Thyroid gland (tissue), 4 donors: ENCODE data around the gene TMEM95.

ENCODE experiments used
- POLR2A ChIP-seq, 2 donors: fragments of 450-650 bp; IDR thresholded peaks; one replicate each; pipeline ENCODE4 v1.6.1; 2017; ENCODE audit warnings: antibody characterized with exemption in 2 of 2, mild to moderate bottlenecking in 2 of 2, moderate library complexity in 1 of 2
- TF ChIP-seq, protein P1 (sequence below), 6 experiments: fragments of 200-600 bp in 3 of 6; fragments of 450-650 bp in 3 of 6; sonication (generic) in 3 of 6; IDR thresholded peaks; one replicate each; pipeline ENCODE4 v1.5.1; 2016 to 2019; ENCODE audit warnings: antibody characterized with exemption in 6 of 6, mild to moderate bottlenecking in 2 of 6, inconsistent platforms in 1 of 6, moderate library complexity in 1 of 6

DNA sequence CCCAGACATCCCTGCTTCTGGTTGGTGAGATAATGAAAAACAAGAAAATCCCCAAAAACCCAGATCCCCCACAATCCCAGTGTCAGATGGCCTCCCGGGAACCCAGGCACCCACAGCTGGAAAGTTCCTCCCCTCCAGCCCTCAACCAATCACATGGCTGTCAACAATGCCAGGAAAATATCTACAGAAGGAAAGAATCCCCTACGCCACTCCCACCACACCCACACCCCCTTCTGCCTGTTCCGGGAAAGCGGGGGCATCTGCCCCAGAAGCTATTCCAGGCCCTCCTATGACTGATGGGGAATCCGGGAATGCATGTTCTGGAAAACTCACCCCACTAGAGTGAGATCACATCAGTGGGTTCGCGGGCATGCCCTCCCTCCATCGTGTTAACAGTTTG, 1.8 kb downstream of the TMEM95 start:
- TF ChIP-seq POLR2A (IDR thresholded peaks at IDR 0.05), result no peak
- TF ChIP-seq, protein P1, sequence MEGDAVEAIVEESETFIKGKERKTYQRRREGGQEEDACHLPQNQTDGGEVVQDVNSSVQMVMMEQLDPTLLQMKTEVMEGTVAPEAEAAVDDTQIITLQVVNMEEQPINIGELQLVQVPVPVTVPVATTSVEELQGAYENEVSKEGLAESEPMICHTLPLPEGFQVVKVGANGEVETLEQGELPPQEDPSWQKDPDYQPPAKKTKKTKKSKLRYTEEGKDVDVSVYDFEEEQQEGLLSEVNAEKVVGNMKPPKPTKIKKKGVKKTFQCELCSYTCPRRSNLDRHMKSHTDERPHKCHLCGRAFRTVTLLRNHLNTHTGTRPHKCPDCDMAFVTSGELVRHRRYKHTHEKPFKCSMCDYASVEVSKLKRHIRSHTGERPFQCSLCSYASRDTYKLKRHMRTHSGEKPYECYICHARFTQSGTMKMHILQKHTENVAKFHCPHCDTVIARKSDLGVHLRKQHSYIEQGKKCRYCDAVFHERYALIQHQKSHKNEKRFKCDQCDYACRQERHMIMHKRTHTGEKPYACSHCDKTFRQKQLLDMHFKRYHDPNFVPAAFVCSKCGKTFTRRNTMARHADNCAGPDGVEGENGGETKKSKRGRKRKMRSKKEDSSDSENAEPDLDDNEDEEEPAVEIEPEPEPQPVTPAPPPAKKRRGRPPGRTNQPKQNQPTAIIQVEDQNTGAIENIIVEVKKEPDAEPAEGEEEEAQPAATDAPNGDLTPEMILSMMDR (IDR thresholded peaks at IDR 0.05), result no peak
